ENCODE data around the gene MEIOSIN.

The MEIOSIN gene

GRCh38 chr19:45701676-45702075 lies 31.6 kb upstream of the MEIOSIN start:
- no peak overlapping the region for H3K4me3 ChIP-seq (replicated peaks; ENCODE audit: low read depth, low read length)
- no peak for DNase-seq (ENCODE audit: low read depth)
- TF ChIP-seq CTCF (IDR thresholded peaks at IDR 0.05; ENCODE audit: low read length, missing control alignments) = no peak

GRCh38 chr19:45705115-45705514 lies 28.1 kb upstream of the MEIOSIN start:
- DNase-seq (ENCODE audit: low read depth) = no peak
- no peak for TF ChIP-seq CTCF (IDR thresholded peaks at IDR 0.05; ENCODE audit: low read length, missing control alignments)
- no peak overlapping the region for H3K4me3 ChIP-seq (replicated peaks; ENCODE audit: low read depth, low read length)

GRCh38 chr19:45705710-45706415 lies 27.4 kb upstream of the MEIOSIN start:
- TF ChIP-seq CTCF (IDR thresholded peaks at IDR 0.05; ENCODE audit: low read length, missing control alignments) = no peak
- no peak for DNase-seq (ENCODE audit: low read depth)
- H3K4me3 ChIP-seq (replicated peaks; ENCODE audit: low read depth, low read length) = no peak overlapping the region

GRCh38 chr19:45710356-45711130 lies 22.7 kb upstream of the MEIOSIN start:
- no peak for TF ChIP-seq CTCF (IDR thresholded peaks at IDR 0.05; ENCODE audit: low read length, missing control alignments)
- no peak overlapping the region for H3K4me3 ChIP-seq (replicated peaks; ENCODE audit: low read depth, low read length)

GRCh38 chr19:45711851-45712698 lies 21.2 kb upstream of the MEIOSIN start:
- H3K4me3 ChIP-seq (replicated peaks; ENCODE audit: low read depth, low read length) = no peak overlapping the region
- no peak for TF ChIP-seq CTCF (IDR thresholded peaks at IDR 0.05; ENCODE audit: low read length, missing control alignments)
- no peak for DNase-seq (ENCODE audit: low read depth)

More at GRCh38 chr19:45710356-45711130, 22.7 kb upstream of the MEIOSIN start:
- no peak for DNase-seq (ENCODE audit: low read depth)

- no peak for TF ChIP-seq CTCF (IDR thresholded peaks at IDR 0.05; ENCODE audit: low read length, missing control alignments)
- H3K4me3 ChIP-seq (replicated peaks; ENCODE audit: low read depth, low read length) = no peak overlapping the region
- DNase-seq (ENCODE audit: low read depth) = no peak
Measured at GRCh38 chr19:45712699-45713067, 20.6 kb upstream of the MEIOSIN start.
